Fibroblast of lung (primary cell): Measurements from ENCODE around the gene WDR45B.

ENCODE experiments used
- CTCF ChIP-seq, 2 donors: IDR thresholded peaks in 1 of 2; conservative IDR thresholded peaks in 1 of 2; 1 replicate in 1 of 2; 2 replicates in 1 of 2; pipeline ENCODE4 v1.5.1; 2011 to 2012; ENCODE audit warnings: low read length in 2 of 2, control low read depth in 1 of 2, inconsistent platforms in 1 of 2, low read depth in 1 of 2, mild to moderate bottlenecking in 1 of 2
- EZH2 ChIP-seq: IDR thresholded peaks from 2 replicates; pipeline ENCODE4 v1.5.1; 2012; ENCODE audit warnings: low read length, control low read depth, mild to moderate bottlenecking; ENCODE audit errors: missing control alignments

DNA sequence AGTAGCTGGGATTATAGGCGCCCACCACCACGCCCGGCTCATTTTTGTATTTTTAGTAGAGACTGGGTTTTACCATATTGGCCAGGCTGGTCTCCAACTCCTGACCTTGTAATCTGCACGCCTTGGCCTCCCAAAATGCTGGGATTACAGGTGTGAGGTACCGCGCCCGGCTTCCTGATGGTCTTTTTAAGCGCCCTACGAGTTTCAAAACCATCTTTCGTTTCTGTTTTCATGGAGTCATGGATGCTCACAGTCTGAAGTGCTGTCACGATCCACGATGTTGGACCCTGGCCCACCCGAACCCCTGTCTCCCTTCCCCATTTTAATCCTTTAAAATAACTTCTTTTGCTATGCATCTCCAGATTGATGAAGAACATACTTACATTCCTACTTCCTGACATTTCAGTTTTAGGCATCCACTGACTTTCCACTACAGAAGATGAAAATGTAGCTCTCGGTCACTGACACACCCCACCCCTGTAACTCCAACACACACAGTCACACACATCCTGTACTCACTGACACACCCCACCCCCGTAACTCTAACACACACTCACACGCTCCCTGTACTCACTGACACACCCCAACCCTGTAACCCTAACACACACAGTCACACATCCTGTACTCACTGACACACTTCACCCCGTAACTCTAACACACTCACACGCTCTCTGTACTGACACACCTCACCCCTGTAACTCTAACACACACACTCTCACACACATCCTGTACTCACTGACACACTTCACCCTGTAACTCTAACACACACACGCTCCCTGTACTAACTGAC, 22.6 kb upstream of the WDR45B start:
- TF ChIP-seq CTCF (conservative IDR thresholded peaks at IDR 0.05 in 1 of 2, IDR thresholded peaks at IDR 0.05 in 1 of 2; ENCODE audit: low read depth in 1 of 2, low read length in 2 of 2), result no peak
- no peak for TF ChIP-seq EZH2
